Central memory CD8-positive, alpha-beta T cell (primary cell): ENCODE measurements around the gene LRFN4.

Experiments used
- ATAC-seq: fragments of 150-1000 bp; cut with Tn5 transposase; replicated peaks from 2 replicates; pipeline ENCODE4 v1.10.0; 2022; ENCODE audit warnings: mild to moderate bottlenecking, moderate FRiP score, moderate number of reproducible peaks; ENCODE audit not compliant: poor library complexity, severe bottlenecking; ENCODE audit errors: extremely low read depth
- DNase-seq, 2 donors: peaks; one replicate each; pipeline ENCODE4 v3.0.0; 2021; ENCODE audit warnings: low spot score in 2 of 2
- H3K27ac Mint-ChIP-seq: one replicate; pipeline ENCODE4 v1.8.0; 2022; ENCODE audit warnings: low read depth, mild to moderate bottlenecking, moderate library complexity, mixed read lengths
- H3K27me3 Mint-ChIP-seq: one replicate; pipeline ENCODE4 v1.8.0; 2022; ENCODE audit warnings: mixed read lengths
- H3K36me3 Mint-ChIP-seq: one replicate; pipeline ENCODE4 v1.8.0; 2022; ENCODE audit warnings: mild to moderate bottlenecking, moderate library complexity, mixed read lengths; ENCODE audit not compliant: insufficient read depth
- H3K4me1 Mint-ChIP-seq: one replicate; pipeline ENCODE4 v1.8.0; 2022; ENCODE audit warnings: mixed read lengths
- H3K4me3 Mint-ChIP-seq: one replicate; pipeline ENCODE4 v1.8.0; 2022; ENCODE audit warnings: mild to moderate bottlenecking, moderate library complexity, mixed read lengths
- H3K9me3 Mint-ChIP-seq: one replicate; pipeline ENCODE4 v1.8.0; 2022; ENCODE audit warnings: mixed read lengths

Gene LRFN4

DNA sequence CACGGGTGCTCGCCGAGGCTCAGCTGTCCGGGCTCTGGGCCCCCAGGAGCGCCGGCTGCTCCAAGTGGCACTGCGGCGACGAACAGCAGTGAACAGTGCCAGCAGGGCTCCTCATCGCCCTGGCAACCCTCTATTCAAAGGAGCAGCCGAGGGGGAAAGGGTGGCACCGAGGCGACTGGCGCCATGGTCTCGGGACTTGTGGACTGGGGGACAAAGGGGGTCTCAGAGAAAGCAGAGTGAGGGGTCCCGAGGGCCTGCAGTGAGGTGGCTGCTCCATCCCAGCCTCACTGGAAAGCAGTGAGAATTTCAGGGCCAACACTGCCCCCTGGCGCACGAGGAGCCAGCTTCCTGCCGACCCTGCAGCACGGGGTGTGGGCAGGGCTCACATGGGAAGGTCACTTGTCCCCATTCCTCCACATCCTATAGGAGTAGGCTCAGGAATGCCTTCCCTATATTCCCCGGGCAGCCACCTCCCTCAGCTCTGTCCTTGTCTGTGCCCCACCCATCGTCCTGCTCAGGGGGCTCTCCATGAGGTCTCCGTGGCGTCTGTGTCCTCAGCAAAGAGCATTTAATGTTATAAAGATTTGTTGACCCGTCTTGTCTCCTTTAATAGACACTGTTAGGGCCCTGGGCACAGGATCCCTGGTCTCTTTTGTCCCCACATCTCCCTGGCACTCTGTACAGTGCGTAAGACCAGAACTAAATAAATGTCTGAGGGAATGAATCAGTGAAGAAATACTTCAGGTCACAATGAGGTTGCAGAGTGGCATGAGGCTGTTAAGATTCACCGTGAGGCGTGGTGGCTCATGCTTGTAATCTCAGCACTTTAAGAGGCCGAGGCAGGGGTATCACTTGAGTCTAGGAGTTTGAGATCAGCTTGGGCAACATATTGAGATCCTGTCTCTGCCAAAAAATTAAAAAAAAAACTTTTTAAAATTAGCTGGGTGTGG, 26.4 kb downstream of the LRFN4 start:
- ATAC-seq (no peak), DNase-seq (peak; percentile 38 to 40)
- H3K36me3 Mint-ChIP-seq = no peaks in the 10 kb centered on the region
- H3K4me3 Mint-ChIP-seq = no peak overlapping the region
- no peaks in the 10 kb centered on the region for H3K27me3 Mint-ChIP-seq
- H3K9me3 Mint-ChIP-seq = no peaks in the 10 kb centered on the region
- H3K4me1 Mint-ChIP-seq = peaks cover 16% of the 10 kb centered on the region
- H3K27ac Mint-ChIP-seq = no peak overlapping the region

DNA sequence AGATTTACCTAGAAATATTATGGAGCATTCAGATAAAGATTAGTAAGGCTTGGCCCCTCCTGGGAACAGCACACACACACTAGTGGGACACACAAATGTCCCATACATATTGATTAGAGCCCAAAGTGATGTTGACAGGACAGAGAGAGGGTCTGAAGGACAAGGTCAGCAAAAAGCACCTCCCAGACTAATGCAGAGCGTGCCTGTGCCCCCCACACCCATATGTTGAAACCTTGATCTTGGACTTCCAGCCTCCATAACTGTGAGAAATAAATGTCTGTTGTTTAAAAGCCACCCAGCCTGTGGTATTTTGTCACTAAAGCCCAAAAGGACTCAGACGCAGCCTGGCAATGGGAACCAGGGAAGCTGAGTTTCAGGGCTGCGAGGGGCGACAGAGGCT, 27.6 kb downstream of the LRFN4 start:
- Mint-ChIP-seq H3K27me3 (no peaks in the 10 kb centered on the region), H3K4me1 (peaks cover 16% of the 10 kb centered on the region)

DNA sequence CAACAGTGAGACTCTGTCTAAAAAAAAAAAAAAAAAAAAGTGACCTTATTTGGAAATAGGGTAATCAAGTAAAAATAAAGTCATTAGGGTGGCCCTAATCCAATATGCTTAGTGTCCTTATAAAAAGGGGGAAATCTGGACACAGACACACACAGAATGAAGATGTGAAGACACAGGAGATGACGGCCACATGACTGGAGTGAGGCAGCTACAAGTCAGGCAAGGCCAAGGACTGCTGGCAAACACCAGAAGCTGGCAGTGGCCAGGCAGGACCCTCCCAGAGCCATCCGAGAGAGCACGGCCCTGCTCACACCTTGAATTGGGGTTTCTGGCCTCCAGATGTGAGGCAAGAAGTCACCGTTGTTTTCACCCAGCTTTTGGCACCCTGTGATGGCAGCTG, 28.6 kb downstream of the LRFN4 start:
- peaks cover 12% of the 10 kb centered on the region for H3K4me1 Mint-ChIP-seq
- no peak overlapping the region for H3K27ac Mint-ChIP-seq
- DNase-seq = no peak
- H3K27me3 Mint-ChIP-seq = no peaks in the 10 kb centered on the region
- no peaks in the 10 kb centered on the region for H3K9me3 Mint-ChIP-seq
- H3K4me3 Mint-ChIP-seq = no peak overlapping the region
- H3K36me3 Mint-ChIP-seq = no peaks in the 10 kb centered on the region
- no peak for ATAC-seq

More for the DNA sequence above, 27.6 kb downstream of the LRFN4 start:
- no peak for ATAC-seq
- no peak for DNase-seq
- no peak overlapping the region for H3K27ac Mint-ChIP-seq
- H3K36me3 Mint-ChIP-seq = no peaks in the 10 kb centered on the region
- no peaks in the 10 kb centered on the region for H3K9me3 Mint-ChIP-seq
- H3K4me3 Mint-ChIP-seq = no peak overlapping the region

DNA sequence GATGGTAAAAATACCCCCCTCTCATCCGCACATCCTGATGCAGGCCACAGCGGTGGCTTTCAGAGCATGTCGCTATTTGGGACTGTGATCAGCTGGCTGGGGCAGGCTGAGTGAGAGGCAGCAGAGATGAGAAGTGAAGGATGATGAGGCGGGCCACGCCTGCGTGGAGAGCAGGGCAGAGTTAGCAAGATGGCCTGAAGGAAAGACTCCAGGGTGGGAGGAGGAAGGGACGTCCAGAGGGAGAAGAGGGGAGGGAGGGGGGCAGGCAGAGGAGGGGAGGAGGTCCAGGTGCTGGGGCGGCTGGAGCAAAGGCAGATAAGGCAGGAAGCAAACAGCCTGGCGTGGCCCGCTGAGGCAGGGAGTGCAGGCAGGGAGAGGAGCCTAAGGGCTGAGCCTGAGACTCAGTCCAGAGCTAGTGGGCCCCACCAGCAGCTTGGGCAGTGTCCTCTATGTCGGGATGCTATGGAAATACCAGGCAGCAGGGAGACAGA, 29.1 kb downstream of the LRFN4 start:
- Mint-ChIP-seq H3K27me3 (no peaks in the 10 kb centered on the region), H3K4me3 (no peak overlapping the region), H3K9me3 (no peaks in the 10 kb centered on the region), H3K4me1 (peaks cover 6% of the 10 kb centered on the region), H3K36me3 (no peaks in the 10 kb centered on the region), H3K27ac (no peak overlapping the region)
- ATAC-seq (no peak), DNase-seq (no peak)

DNA sequence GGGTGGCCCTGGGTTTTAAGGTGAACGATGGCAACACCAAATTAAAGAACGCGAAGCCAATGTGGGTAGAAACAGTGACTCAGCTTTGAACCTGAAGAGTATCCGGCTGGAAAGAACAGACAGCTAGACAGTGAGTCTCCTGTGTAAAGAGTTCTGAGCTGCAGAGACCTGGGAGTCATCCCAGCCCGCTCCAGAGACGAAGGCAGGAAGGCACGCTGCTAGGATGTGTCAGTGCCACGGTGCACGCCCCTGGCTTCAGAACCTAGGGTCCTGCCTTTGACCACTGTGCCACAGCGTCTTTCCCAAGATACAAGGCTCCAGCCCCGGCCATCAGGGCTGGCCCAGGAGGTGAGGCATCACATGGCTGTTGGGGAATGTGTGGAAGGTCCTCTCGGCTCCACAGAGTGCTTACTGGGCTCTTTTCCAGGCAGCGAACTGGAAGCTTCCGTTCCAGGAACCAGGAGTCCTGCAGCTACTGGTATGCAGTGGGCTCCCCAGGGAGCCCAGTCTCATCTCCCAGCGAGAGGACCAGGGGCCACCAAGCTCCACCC, 29.9 kb downstream of the LRFN4 start:
- ATAC-seq (no peak), DNase-seq (no peak)
- Mint-ChIP-seq H3K27me3 (no peaks in the 10 kb centered on the region), H3K4me3 (no peak overlapping the region), H3K36me3 (no peaks in the 10 kb centered on the region), H3K9me3 (no peaks in the 10 kb centered on the region), H3K4me1 (no peaks in the 10 kb centered on the region), H3K27ac (no peak overlapping the region)

DNA sequence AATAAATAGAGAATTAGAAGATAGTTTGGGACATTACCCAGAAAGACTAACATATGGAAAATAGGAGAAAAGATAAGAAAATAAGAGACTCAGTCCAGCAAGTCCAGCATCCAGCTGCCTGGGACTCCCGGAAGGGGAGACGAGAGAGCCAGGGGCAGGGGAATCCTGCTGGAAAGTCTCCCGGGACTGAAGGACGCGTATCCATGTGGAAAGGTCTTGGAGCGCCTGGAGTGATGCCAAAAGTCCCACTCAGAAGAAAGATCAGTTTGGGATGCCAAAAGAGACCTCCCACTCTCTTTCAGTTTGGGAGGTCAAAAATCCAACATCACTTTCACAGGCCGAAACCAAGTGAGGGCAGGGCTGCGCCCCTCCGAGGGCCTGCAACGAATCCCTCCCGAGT, 30.7 kb downstream of the LRFN4 start:
- H3K4me3 Mint-ChIP-seq = no peak overlapping the region
- no peak overlapping the region for H3K27ac Mint-ChIP-seq
- ATAC-seq (no peak), DNase-seq (no peak)
- H3K27me3 Mint-ChIP-seq = no peaks in the 10 kb centered on the region
- no peaks in the 10 kb centered on the region for H3K9me3 Mint-ChIP-seq
- H3K4me1 Mint-ChIP-seq = no peaks in the 10 kb centered on the region
- no peaks in the 10 kb centered on the region for H3K36me3 Mint-ChIP-seq

DNA sequence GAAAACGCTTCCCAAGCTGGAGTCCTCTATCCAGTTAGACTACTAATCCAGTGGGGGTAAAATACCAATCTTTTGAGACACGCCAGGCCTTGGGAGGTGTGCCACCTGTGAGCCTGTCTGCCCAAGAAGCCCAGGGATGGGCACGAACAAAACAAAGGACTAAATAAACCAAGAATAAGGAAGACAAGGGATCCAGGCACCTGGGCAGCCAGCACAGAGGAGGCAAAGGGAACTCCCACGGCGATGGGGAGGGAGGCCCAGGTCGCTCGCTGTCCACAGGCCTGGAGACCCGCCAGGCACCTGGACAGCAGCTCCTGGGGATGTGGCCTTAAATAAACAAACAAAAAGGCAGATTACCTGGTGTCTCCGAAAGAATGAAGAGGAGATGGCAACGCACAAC, 31.4 kb downstream of the LRFN4 start:
- peaks cover 3% of the 10 kb centered on the region for H3K27me3 Mint-ChIP-seq
- no peaks in the 10 kb centered on the region for H3K9me3 Mint-ChIP-seq
- no peak overlapping the region for H3K27ac Mint-ChIP-seq
- H3K4me3 Mint-ChIP-seq = no peak overlapping the region
- no peaks in the 10 kb centered on the region for H3K4me1 Mint-ChIP-seq
- no peak for ATAC-seq
- H3K36me3 Mint-ChIP-seq = no peaks in the 10 kb centered on the region
- DNase-seq = no peak

DNA sequence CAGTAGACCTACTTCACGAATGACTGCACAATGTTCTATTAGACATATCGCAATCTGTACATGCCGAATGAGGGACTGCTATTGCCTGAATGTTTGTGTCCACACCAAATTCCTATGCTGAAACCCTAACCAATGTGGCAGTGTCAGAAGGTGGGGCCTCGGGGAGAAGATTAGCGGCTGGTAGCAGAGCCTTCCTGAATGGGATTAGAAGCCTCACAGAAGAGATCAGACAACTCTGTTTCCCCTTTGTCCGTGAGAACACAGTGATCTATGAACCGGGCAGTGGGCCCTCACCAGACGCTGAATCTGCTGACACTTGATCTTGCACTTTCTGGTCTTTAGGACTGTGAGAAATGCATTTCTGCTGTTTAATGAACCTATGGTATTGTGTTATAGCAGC, 33.1 kb downstream of the LRFN4 start:
- no peaks in the 10 kb centered on the region for H3K9me3 Mint-ChIP-seq
- ATAC-seq (no peak), DNase-seq (no peak)
- no peak overlapping the region for H3K27ac Mint-ChIP-seq
- H3K4me3 Mint-ChIP-seq = no peak overlapping the region
- no peaks in the 10 kb centered on the region for H3K36me3 Mint-ChIP-seq
- H3K4me1 Mint-ChIP-seq = no peaks in the 10 kb centered on the region
- peaks cover 16% of the 10 kb centered on the region for H3K27me3 Mint-ChIP-seq

DNA sequence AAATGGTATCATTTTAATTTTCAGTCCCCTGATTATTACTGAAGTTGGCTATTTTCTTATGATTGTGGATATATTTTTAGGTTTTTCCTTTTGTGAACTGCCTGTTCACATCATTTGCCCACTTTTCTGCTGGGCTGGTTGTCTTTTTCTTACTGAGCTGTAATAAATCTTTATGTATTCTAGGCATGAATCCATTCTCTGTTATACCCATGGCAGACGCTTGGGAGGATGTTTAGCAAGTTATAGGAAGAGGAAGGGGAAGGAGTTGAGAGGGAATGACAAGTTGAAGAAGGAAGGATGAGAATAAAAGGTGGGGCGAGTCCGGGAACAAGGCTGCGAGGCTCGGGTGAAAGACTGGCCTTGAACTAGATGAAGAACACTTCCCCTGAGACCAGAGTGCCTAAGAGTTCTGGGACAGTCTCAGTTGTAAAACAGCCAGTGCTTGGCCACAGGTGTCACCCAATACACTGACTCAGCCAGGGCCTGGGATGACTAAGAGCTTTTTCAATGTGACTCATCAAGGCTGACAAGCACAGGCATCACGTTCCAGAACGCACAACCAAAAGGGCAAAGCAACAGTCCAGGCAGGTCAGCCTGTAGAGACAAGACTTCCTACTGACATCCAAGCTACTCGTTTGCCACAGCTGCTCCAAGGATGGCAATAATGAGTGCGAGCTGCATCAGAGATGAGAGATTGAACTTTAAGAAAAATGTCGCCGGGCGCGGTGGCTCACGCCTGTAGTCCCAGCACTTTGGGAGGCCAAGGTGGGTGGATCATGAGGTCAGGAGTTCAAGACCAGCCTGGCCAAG, 35.2 kb downstream of the LRFN4 start:
- ATAC-seq = no peak
- H3K36me3 Mint-ChIP-seq = no peaks in the 10 kb centered on the region
- H3K4me3 Mint-ChIP-seq = no peak overlapping the region
- H3K27me3 Mint-ChIP-seq = peaks cover 16% of the 10 kb centered on the region
- H3K4me1 Mint-ChIP-seq = no peaks in the 10 kb centered on the region
- no peak for DNase-seq
- H3K9me3 Mint-ChIP-seq = no peaks in the 10 kb centered on the region
- H3K27ac Mint-ChIP-seq = no peak overlapping the region

DNA sequence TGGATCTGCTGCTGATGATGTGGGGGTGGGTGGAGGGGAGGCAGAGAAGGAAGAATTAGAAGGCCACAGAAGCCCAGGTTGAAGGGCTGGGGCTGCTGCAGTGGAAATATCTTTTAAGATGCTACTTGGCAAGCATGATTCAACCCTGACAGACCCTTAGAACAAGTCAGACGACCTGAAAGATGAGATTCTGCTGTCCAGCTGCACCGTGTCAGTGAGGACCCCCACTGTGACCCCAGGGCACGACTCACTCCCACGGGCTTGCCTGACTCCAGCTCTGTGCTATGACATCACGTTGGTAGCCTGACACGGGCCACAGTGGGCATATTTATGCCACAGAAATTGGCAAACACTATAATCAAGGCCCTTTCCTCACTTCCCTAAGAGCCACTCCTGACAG, 36.0 kb downstream of the LRFN4 start:
- no peak for DNase-seq
- ATAC-seq = no peak
- no peak overlapping the region for H3K27ac Mint-ChIP-seq
- H3K4me1 Mint-ChIP-seq = no peaks in the 10 kb centered on the region
- no peaks in the 10 kb centered on the region for H3K36me3 Mint-ChIP-seq
- no peak overlapping the region for H3K4me3 Mint-ChIP-seq
- H3K9me3 Mint-ChIP-seq = no peaks in the 10 kb centered on the region
- H3K27me3 Mint-ChIP-seq = peaks cover 16% of the 10 kb centered on the region

DNA sequence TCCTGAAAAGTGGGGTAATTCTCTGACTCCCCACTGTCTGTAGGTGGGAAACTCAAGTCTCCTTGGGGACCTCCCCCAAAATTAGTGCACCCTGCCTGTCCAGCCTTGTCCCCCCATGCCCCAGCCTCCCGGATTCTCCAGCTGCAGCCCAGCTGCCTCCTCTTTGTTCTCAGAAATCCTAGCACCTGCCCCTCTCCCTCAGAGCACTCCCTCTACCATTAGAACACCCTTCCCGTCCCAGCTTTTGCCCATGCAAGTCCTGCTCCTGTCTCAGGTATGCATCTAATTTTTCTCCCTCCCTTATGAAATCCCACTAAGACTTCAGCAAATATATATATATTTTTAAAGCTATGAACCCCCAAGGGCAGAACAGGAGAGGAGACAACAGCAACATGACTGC, 37.3 kb downstream of the LRFN4 start:
- no peak for DNase-seq
- H3K27me3 Mint-ChIP-seq = peaks cover 16% of the 10 kb centered on the region
- H3K27ac Mint-ChIP-seq = no peak overlapping the region
- no peak overlapping the region for H3K4me3 Mint-ChIP-seq
- H3K36me3 Mint-ChIP-seq = no peaks in the 10 kb centered on the region
- no peaks in the 10 kb centered on the region for H3K9me3 Mint-ChIP-seq
- H3K4me1 Mint-ChIP-seq = no peaks in the 10 kb centered on the region
- ATAC-seq = no peak

DNA sequence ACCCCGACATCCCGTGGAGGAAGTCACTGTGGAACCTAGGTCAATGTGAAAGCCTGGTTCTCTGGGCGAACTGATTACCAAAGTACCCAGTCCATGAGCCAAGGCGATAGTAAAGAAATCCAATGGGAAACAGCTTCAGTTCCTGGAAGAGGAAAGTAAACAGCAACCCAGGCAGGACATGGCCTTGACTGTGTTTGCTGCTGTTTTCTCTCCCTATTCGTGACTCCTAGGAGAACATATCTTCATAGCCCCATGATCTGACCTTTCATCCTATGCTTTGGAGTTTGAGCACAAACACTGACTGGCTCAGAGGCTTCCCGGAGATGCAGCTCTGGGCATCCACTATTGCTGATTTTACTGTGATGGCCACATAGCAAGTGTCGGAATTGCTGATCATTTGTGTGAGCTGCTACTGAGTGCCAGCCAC, 45.1 kb downstream of the LRFN4 start:
- no peak for DNase-seq
- no peak overlapping the region for H3K27ac Mint-ChIP-seq
- H3K4me1 Mint-ChIP-seq = no peaks in the 10 kb centered on the region
- H3K9me3 Mint-ChIP-seq = no peaks in the 10 kb centered on the region
- ATAC-seq = no peak
- H3K4me3 Mint-ChIP-seq = no peak overlapping the region
- no peaks in the 10 kb centered on the region for H3K36me3 Mint-ChIP-seq
- H3K27me3 Mint-ChIP-seq = peaks cover 9% of the 10 kb centered on the region
